K562 (cell line): Measurements from ENCODE around the gene PPARGC1A. TPM values are rescaled to one million over a fixed set of nuclear protein-coding genes. Genes with fewer than 3 reads are reported as not detected.

Source experiments
- ATAC-seq: fragments of 200-7000 bp; cut with Tn5 transposase; 3 replicates; pipeline ENCODE4 v1.9.1; 2020; ENCODE audit warnings: moderate library complexity
- BruUV-seq: library from RNA; stranded (reverse); fragments of 400-500 nt; replicated peaks from 2 replicates; lab custom pipeline; 2021; lab: Mats Ljungman, UMichigan
- CTCF ChIA-PET: fragments of 300-600 bp; formaldehyde crosslinking; extraction: SDS; loops from one replicate; lab custom pipeline; 2021; ENCODE audit warnings: low intra/inter-chr PET ratio; lab: Yijun Ruan, JAX
- POLR2A ChIA-PET: fragments of 300-600, 350-650 bp; sonication (Branson Sonifier 250); formaldehyde crosslinking; extraction: SDS; loops from one replicate; lab custom pipeline; 2021; ENCODE audit warnings: antibody characterized with exemption, inconsistent platforms; lab: Yijun Ruan, JAX
- DNase-seq, 4 experiments: peaks; one replicate each; pipeline versions ENCODE4 v3.0.0 to v3.0.0-alpha.2; 2011 to 2018; ENCODE audit warnings: low spot score in 3 of 4, mixed read lengths in 3 of 4; ENCODE audit errors: extremely low read depth in 1 of 4
- FAIRE-seq: peaks from 2 replicates; lab custom pipeline; 2011; peaks lifted over from hg19 to GRCh38; lab: Jason Lieb, UNC
- H2AFZ ChIP-seq: 2 replicates; pipeline ENCODE4 v1.6.0; 2011; ENCODE audit warnings: low read depth, low read length, control low read depth, inconsistent platforms
- H3K27ac ChIP-seq: fragments of 200-600 bp; 3 replicates; pipeline ENCODE4 v1.8.0; 2011; ENCODE audit warnings: low read depth, mild to moderate bottlenecking, control low read depth, inconsistent platforms, low read length, moderate library complexity, mixed read lengths; ENCODE audit errors: extremely low read depth
- H3K27me3 ChIP-seq, 2 experiments: fragments of 300-600 bp in 1 of 2; 2 replicates in 1 of 2; 3 replicates in 1 of 2; pipeline versions ENCODE4 v1.6.0 to v1.8.0; 2011; ENCODE audit warnings: inconsistent platforms in 2 of 2, low read length in 2 of 2, mild to moderate bottlenecking in 1 of 2, mixed read lengths in 1 of 2, moderate library complexity in 1 of 2; ENCODE audit not compliant: control insufficient read depth in 2 of 2, insufficient read depth in 2 of 2
- H3K36me3 ChIP-seq: fragments of 300-600 bp; 3 replicates; pipeline ENCODE4 v1.8.0; 2011; ENCODE audit warnings: mild to moderate bottlenecking, low read length, inconsistent platforms; ENCODE audit not compliant: control insufficient read depth, insufficient read depth
- H3K4me1 ChIP-seq, 2 experiments: fragments of 200-600 bp in 1 of 2; replicated peaks in 1 of 2; 2 replicates in 1 of 2; 3 replicates in 1 of 2; pipeline versions ENCODE4 v1.5.1 to v1.8.0; 2011; ENCODE audit warnings: inconsistent platforms in 2 of 2, low read length in 2 of 2, mild to moderate bottlenecking in 1 of 2, mixed read lengths in 1 of 2, moderate library complexity in 1 of 2; ENCODE audit not compliant: control insufficient read depth in 2 of 2, insufficient read depth in 2 of 2
- H3K4me2 ChIP-seq: 2 replicates; pipeline ENCODE4 v1.6.1; 2011; ENCODE audit warnings: low read length, control low read depth, inconsistent platforms, mixed read lengths; ENCODE audit not compliant: insufficient read depth
- H3K4me3 ChIP-seq: fragments of 200-600 bp; sonication (generic), shearing (Covaris generic); 2 replicates; pipeline ENCODE4 v1.5.1; 2016; ENCODE audit warnings: control low read depth, inconsistent platforms
- H3K79me2 ChIP-seq: fragments of 200-600 bp; 3 replicates; pipeline ENCODE4 v1.8.0; 2011; ENCODE audit warnings: low read length, inconsistent platforms; ENCODE audit not compliant: control insufficient read depth, insufficient read depth
- H3K9ac ChIP-seq, 2 experiments: 2 replicates each; pipeline versions ENCODE4 v1.6.0 to v1.6.1; 2011; ENCODE audit warnings: low read depth in 2 of 2, low read length in 2 of 2, control low read depth in 1 of 2, inconsistent platforms in 1 of 2, mild to moderate bottlenecking in 1 of 2, mixed read lengths in 1 of 2; ENCODE audit not compliant: insufficient read depth in 1 of 2
- H3K9me1 ChIP-seq: one replicate; pipeline ENCODE4 v1.6.0; 2011; ENCODE audit warnings: inconsistent platforms, mild to moderate bottlenecking, low read length, moderate library complexity; ENCODE audit not compliant: control insufficient read depth, insufficient read depth
- H3K9me3 ChIP-seq: replicated peaks from 2 replicates; pipeline ENCODE4 v1.5.1; 2011; ENCODE audit warnings: low read depth, low read length, inconsistent platforms; ENCODE audit not compliant: control insufficient read depth, insufficient read depth
- H4K20me1 ChIP-seq: replicated peaks from 2 replicates; pipeline ENCODE4 v1.6.1; 2011; ENCODE audit warnings: low read length, inconsistent platforms, mixed read lengths; ENCODE audit not compliant: control insufficient read depth, insufficient read depth
- CHAMP1 ChIP-seq: fragments of 450-650 bp; IDR thresholded peaks from 2 replicates; pipeline ENCODE4 v1.6.1; 2016; ENCODE audit warnings: mild to moderate bottlenecking
- EGR1 ChIP-seq: fragments of 450-650 bp; conservative IDR thresholded peaks from 2 replicates; pipeline ENCODE4 v1.6.1; 2017; ENCODE audit warnings: mild to moderate bottlenecking
- FUS ChIP-seq: fragments of 200-400 bp; formaldehyde crosslinking; optimal IDR thresholded peaks from 2 replicates; pipeline ENCODE3; 2017; ENCODE audit warnings: low read depth, low read length
- HEY1 ChIP-seq: fragments of 250-450 bp; sonication (Bioruptor Pico); IDR thresholded peaks from 2 replicates; pipeline ENCODE4 v1.5.0; 2020; ENCODE audit warnings: mild to moderate bottlenecking, moderate library complexity, borderline replicate concordance
- NCOA6 ChIP-seq: fragments of 450-650 bp; IDR thresholded peaks from 2 replicates; pipeline ENCODE4 v1.6.1; 2017; ENCODE audit warnings: mild to moderate bottlenecking
- POU5F1 ChIP-seq: fragments of 150-350 bp; IDR thresholded peaks from 2 replicates; pipeline ENCODE4 v1.6.1; 2014; ENCODE audit warnings: borderline replicate concordance, low read length, low read depth, mild to moderate bottlenecking; ENCODE audit not compliant: partially characterized antibody
- PRMT5 ChIP-seq: sonication (generic); formaldehyde crosslinking; IDR thresholded peaks from 2 replicates; pipeline ENCODE4 v1.5.0; 2020; ENCODE audit warnings: missing genetic modification reagents
- TCFL5 ChIP-seq: fragments of 250-450 bp; sonication (Bioruptor Pico); conservative IDR thresholded peaks from 2 replicates; pipeline ENCODE4 v1.6.1; 2021; ENCODE audit warnings: mild to moderate bottlenecking, moderate library complexity, matching md5 sums
- THRAP3 ChIP-seq: fragments of 450-650 bp; IDR thresholded peaks from 2 replicates; pipeline ENCODE4 v1.6.1; 2016; ENCODE audit warnings: mild to moderate bottlenecking, inconsistent platforms, borderline replicate concordance
- TSC22D4 ChIP-seq: fragments of 450-650 bp; IDR thresholded peaks from 2 replicates; pipeline ENCODE4 v1.6.1; 2016; ENCODE audit warnings: missing genetic modification characterization, missing biosample characterization, control low read depth
- XRCC3 ChIP-seq: fragments of 450-650 bp; IDR thresholded peaks from 2 replicates; pipeline ENCODE4 v1.6.1; 2017; ENCODE audit warnings: mild to moderate bottlenecking, moderate library complexity
- WGBS: fragments of 100-300 bp; shearing (Covaris generic); methylation state at CpG from one replicate; pipeline ENCODE4 v1.1.6; 2016; ENCODE audit warnings: low coverage, mixed read lengths; ENCODE audit not compliant: insufficient coverage; ENCODE audit errors: missing lambda C conversion rate; 5-methylcytosine and 5-hydroxymethylcytosine counted together
- in situ Hi-C: fragments of 300-500 bp; cut with MboI; formaldehyde crosslinking; loops from 4 replicates; pipeline ENCODE4 v1.15.0; 2018; ENCODE audit warnings: inconsistent platforms, mixed read lengths
- intact Hi-C: fragments of 100-400 bp; cut with micrococcal nuclease; formaldehyde crosslinking; loops from 2 replicates; pipeline ENCODE4 v1.14.2; 2022
- polyA plus RNA-seq, 8 experiments: library from polyadenylated mRNA; depleted of rRNA in 4 of 8; stranded (reverse) in 5 of 8; unstranded in 3 of 8; fragments of >200 nt; fragmentation: Nextera tagmentation in 2 of 8; fragmentation: Illumina TruSeq in 1 of 8; extraction: Ambion mirVana in 2 of 8; extraction: Trizol in 1 of 8; gene quantifications; 2 replicates each; pipeline versions ENCODE4 v1.2.1 to v1.2.3, GENCODE V29; 2011 to 2014; ENCODE audit warnings: inconsistent platforms in 1 of 8, missing spikeins in 1 of 8
- total RNA-seq, 7 experiments: library from RNA; depleted of rRNA in 6 of 7; stranded (reverse); fragments of >200 nt in 6 of 7; fragmentation: Illumina TruSeq in 2 of 7; extraction: Trizol in 2 of 7; gene quantifications; 2 replicates each; pipeline versions ENCODE4 v1.2.1 to v1.2.3, GENCODE V29; 2011 to 2021; ENCODE audit warnings: low replicate concordance in 1 of 7
- TF ChIP-seq, protein P1 (sequence below): fragments of 450-650 bp; IDR thresholded peaks from 2 replicates; pipeline ENCODE4 v1.6.1; 2016; ENCODE audit warnings: borderline replicate concordance

The PPARGC1A gene
- total and polyA plus RNA-seq, 9 of the 15 experiments (the other 6 are each of a cell fraction or from before 2014, with no cell fraction given) = 0.02 TPM; not detected in 8

DNA sequence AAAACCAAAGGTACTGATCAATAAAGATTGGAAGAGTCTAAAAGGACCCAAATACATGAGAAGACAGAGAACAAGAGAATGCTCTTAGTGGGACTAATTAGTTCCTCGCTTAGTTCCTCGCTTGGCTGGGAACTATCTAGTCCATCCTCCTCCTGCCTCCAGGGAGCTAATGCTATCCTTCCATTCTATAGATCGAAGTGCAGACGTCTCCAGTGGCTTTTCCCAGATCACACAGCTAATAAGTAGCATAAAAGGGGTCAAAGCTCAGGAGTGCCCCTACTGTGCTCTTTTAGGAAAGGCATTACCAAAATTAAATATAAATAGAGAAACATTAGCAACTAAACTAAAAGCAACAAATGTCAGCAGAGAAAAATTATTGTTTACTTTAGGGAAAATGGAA lies 42.3 kb upstream of the PPARGC1A start:
- Histone ChIP-seq H3K9ac (no peak overlapping the region), H3K9me1 (no peaks in the 10 kb centered on the region), H3K4me2 (no peak overlapping the region), H3K36me3 (no peaks in the 10 kb centered on the region), H3K4me1 (no peaks in the 10 kb centered on the region), H3K27ac (no peak overlapping the region), H3K4me3 (no peak overlapping the region), H3K9me3 (no peaks in the 10 kb centered on the region), H2AFZ (no peak overlapping the region)
- POLR2A ChIA-PET = no interaction called here
- CTCF ChIA-PET = no interaction called here
- in situ Hi-C loops = no loop called here
- TF ChIP-seq HEY1 (CRISPR knock-in tag) = no peak
- no peak for TF ChIP-seq TSC22D4 (tag)
- no peak for TF ChIP-seq EGR1
- no peak for TF ChIP-seq TCFL5 (CRISPR knock-in tag)
- TF ChIP-seq, protein P1, sequence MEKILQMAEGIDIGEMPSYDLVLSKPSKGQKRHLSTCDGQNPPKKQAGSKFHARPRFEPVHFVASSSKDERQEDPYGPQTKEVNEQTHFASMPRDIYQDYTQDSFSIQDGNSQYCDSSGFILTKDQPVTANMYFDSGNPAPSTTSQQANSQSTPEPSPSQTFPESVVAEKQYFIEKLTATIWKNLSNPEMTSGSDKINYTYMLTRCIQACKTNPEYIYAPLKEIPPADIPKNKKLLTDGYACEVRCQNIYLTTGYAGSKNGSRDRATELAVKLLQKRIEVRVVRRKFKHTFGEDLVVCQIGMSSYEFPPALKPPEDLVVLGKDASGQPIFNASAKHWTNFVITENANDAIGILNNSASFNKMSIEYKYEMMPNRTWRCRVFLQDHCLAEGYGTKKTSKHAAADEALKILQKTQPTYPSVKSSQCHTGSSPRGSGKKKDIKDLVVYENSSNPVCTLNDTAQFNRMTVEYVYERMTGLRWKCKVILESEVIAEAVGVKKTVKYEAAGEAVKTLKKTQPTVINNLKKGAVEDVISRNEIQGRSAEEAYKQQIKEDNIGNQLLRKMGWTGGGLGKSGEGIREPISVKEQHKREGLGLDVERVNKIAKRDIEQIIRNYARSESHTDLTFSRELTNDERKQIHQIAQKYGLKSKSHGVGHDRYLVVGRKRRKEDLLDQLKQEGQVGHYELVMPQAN = no peak
- no peak for TF ChIP-seq POU5F1
- no peak for TF ChIP-seq PRMT5
- no peak for TF ChIP-seq XRCC3
- no peak for TF ChIP-seq FUS
- no peak for TF ChIP-seq CHAMP1
- no peak for TF ChIP-seq NCOA6
- no peak for TF ChIP-seq THRAP3
- TF ChIP-seq, all 486 proteins: peak for 0
- intact Hi-C loops = no loop called here
- Histone ChIP-seq H4K20me1 (no peaks in the 10 kb centered on the region), H3K27me3 (no peaks in the 10 kb centered on the region), H3K79me2 (no peaks in the 10 kb centered on the region)
- WGBS = 1% methylated on average over 4 of the region's 4 CpGs
- DNase-seq = no peak
- BruUV-seq = no TSS peak
- no peak for FAIRE-seq
- ATAC-seq = no peak
